Activated CD8-positive, alpha-beta memory T cell treated with anti-CD3 and anti-CD28 coated beads for 48 hours (primary cell): ENCODE results near the gene BRINP3.

Experiments
- DNase-seq, 3 experiments: peaks; one replicate each; pipeline ENCODE4 v3.0.0-alpha.2; 2020; ENCODE audit warnings: low read depth in 2 of 3, low spot score in 2 of 3

Gene BRINP3

DNA sequence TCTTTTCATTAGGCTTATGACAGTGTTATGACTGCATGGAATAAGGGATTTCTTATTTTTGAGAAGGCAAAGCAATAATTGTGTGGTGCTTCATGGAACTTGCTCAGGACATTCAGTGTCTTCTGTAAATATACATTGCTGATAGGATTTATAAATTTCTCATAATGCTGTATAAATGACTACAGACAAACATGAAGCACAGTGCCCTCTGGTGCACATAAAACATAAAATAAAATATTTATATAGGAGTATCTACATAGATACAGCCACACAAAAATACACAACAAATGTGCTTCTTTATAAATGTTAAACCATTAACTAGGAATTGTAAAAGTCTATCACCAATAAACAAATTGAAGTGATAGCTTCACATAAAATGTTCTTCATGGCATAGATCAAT lies 24.1 kb downstream of the BRINP3 start:
- no peak for DNase-seq

DNA sequence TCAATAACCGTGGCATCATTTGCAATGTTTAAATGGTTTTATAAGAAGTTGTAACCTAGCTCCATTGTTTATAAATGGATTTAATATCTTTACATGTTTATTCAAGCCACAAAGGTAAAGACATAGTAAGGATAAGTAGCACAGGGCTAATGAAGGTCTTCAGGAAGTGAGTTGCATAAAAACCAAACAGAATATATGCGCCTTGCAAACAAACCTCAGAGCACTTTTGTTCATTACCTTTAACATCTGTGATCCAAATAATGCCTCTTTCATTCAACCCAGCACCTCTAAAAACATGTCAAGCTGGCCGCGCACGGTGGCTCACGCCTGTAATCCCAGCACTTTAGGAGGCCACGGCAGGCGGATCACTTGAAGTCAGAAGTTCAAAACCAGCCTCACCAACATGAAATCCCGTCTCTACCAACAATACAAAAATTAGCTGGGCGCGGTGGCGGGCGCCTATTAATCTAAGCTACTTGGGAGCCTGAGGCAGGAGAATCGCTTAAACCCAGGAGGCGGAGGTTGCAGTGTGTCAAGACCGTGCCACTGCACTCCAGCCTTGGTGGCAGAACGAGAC lies 25.3 kb downstream of the BRINP3 start:
- DNase-seq = no peak

DNA sequence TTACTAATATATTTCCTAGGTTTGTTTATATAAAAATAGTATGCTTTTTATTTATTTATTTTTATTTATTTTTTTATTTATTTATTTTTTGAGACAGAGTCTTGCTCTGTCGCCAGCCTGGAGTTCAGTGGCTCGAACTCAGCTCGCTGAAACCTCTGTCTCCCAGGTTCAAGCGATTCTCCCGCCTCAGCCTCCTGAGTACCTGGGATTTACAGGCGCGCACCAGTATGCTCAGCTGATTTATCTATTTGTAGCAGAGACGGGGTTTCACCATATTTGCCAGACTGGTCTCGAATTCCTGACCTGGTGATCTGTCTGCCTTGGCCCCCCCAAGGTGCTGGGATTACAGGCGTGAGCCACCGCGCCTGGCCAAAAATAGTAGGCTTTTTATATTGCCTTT lies 33.2 kb downstream of the BRINP3 start:
- no peak for DNase-seq

DNA sequence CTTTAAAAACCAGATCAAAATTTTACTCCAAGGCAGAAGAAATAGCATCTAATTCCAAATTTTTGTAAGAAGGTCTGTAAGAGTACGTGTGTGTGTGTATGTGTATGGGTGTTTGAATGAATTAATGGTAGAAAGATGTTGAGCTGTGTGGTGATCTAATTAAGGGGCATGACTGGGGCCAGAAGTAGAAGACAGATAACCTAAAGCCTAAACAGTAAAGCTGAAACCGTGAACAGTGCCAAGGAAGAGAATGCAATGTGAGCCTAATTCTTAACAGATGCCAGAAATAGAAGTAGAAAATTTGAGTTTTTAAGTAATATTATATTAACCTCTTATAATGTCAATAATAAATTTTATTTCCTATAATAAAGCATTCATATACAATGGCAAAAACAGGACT lies 38.2 kb downstream of the BRINP3 start:
- DNase-seq = no peak

DNA sequence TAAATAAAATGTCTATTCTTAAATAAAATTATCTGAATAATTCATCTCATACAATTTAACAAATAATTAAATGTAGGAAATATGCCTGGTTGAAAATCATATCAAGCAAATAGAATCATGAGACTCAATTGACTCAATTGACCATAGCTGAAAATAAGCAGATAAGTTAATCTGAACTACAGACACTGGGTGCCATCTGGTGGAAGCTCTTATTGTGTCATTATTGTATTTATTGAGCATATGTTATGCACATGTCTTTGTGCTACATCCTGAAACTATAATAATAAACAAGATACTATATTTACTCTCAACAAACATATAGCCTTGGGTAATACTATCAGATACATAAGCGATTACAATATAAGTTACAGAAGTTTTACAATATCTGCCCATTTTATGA lies 41.0 kb downstream of the BRINP3 start:
- no peak for DNase-seq

DNA sequence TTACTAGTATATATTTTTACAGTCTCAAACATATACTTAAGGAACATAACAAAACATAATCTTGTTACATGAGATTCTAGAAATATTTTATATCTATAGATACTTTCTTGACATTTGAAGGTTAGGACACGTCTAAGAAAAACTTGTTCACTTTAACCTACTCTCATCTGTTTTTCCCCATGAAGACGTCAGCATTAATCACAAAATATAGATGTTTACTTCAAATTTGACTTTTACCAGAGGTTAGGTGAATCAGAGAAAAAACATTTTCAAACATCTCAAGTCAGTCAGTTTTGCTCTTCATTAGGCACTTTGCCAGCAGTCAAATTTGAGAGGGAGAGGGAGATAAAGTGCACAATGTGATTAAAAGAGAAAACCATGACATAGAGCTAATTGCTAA lies 47.7 kb downstream of the BRINP3 start:
- no peak for DNase-seq

DNA sequence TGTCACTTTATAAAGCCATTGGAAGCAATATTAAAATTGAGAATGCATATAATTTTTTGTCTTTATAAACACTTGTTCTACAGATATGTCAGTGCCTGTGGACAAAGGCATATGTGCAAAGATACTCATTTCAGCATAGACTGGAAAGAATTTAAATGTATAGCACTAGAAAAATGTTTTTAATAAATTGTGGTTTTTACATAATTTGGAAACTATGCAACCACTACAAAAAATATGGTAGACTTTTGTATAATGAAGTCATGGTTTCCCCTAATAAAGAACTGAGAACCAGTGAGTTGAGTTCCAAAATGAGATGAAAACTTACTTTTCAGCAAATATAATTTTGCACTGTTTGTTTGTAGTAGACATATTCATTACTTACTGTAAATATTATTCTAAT lies 48.5 kb downstream of the BRINP3 start:
- DNase-seq = no peak

DNA sequence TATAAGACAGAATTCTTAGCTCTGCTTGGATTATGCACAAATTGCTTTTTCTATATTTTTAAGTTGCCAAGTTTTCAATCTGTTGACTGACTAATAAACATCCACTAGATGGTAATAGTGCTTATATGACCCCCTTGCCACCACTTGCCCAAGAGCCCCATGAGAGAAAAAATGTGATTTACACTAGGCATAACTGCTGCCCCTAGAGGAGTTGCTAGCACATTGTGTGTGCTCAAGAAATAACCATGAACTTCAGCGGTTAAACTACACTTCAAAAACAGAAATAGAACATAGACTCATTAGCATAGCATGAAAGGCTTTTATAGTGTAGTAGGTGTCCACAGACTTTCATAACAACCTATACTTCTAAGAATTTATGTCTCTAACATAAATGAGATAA lies 61.4 kb downstream of the BRINP3 start:
- DNase-seq = no peak

DNA sequence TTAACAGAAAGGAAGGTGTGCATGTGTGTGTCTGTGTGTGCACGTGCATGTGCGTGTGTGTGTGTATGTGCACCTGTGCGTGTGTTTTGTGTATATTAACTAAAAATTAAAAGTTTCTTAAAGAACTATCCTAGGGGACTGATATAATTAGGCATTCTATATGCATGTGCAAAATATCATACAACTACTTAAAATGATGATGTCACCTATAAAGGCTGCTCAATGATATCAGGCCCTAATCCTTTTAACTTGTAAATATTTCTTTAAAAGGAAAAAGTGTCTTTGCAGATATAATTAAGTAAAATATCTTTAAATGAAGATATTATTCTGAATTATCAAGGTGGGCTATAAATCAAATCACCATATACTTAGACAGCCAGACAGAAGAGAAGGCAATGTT lies 64.5 kb downstream of the BRINP3 start:
- DNase-seq = no peak

DNA sequence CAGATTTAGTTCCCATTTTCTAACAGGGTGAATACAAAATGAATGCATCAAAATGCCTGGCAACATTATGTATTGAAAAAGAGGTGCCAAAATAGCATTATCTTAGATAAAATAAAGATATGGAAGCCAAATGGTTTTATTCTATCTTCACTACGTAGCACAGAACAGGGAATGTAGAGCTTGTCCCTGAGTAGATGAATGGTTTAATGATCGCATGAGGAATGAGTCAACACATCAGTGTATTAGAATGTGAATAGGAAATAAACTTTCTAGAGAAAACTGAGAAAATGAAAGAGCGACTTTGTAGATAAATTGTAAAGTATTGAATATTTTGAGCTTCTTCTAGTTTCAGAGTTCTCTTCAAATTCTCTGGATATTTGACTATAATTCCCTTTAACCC lies 74.3 kb downstream of the BRINP3 start:
- no peak for DNase-seq

DNA sequence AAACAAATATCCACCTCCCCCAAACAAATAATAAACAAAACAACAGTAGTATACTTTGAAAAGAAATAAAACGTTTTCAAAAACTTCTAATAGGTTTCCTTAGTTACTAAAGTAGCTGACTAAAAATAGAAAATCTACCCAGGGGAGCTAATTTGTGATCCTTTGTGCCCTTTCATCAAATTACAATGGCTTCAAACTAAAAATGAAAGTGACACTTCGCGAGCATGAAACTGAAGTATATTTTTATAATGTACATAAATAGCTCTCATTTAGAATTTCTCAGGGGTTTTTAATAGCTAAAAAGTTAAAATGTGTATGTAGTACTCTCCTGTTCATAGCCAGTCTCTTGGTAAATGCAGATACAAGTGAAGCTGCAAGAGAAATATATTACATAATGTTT lies 78.4 kb downstream of the BRINP3 start:
- DNase-seq = no peak

DNA sequence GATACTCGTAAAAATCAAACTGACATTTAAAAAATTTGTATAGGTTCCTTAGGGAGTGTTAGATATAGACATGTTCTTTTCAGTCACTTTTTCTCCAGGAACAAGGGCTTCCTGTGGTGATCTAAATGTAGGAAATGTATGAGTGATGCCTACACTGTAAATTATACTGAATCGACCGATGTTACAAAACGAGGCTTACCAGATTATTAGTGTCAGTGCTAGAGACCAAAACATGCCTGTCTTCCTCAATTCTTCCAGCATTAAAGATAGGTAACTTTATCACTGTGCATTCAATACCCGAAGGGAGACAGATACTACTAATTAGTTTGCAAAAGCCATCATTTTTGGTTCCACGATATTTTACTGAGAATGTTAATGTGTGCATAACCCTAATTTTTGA lies 86.1 kb downstream of the BRINP3 start:
- no peak for DNase-seq

DNA sequence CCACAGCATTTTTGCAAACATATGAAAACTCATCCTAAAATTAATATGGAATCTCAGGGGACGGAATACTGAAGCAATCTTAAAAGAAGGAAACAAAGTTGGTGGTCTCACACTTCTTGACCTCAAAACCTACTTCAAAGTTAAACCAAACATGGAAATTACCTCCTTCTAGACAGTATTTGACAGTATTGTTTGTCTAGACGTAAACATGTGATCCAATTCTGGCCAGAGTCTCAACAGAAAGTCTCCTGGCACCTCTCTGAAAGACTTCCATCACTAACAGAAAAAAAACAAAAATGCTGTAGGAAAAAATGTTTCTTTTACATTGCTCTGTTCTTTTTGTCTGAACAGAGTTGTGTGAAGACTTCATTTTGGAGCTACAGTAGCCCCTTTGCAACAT lies 99.7 kb downstream of the BRINP3 start:
- DNase-seq = no peak

DNA sequence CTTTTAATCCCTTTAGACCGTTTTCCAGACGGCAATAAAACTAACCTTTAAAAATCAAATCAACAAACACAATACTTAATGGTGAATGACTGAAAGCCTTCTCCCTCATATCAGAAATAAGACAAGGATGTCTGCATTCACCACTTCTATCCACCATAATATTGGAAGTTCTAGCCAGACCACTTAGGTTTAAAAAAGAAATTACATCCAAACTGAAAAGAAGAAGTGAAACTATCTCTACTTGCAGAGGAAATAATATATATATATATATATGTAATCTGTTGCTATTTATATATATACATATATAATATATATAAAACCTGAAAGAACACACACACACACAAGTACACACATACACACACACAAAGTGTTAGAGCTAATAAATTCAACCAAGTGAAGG lies 100.4 kb downstream of the BRINP3 start:
- DNase-seq = no peak

DNA sequence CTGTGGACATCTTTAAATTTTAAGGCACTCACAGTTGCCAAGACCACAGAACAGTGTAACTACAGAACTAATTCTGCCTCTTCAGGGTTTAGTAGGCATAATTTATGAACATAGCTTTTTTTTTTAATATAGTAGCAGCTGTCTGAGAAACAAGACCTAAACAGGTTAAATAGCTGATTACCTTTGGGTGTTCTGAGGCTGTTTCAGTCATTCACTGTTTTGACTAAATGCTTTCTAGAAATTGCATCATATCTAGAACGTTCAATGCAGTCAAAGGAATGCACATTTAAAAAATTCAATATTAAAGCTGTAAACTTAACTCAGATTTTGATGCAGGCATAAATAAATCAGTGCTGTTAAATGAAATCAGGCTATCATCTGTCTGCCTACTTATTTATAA lies 101.6 kb downstream of the BRINP3 start:
- no peak for DNase-seq

DNA sequence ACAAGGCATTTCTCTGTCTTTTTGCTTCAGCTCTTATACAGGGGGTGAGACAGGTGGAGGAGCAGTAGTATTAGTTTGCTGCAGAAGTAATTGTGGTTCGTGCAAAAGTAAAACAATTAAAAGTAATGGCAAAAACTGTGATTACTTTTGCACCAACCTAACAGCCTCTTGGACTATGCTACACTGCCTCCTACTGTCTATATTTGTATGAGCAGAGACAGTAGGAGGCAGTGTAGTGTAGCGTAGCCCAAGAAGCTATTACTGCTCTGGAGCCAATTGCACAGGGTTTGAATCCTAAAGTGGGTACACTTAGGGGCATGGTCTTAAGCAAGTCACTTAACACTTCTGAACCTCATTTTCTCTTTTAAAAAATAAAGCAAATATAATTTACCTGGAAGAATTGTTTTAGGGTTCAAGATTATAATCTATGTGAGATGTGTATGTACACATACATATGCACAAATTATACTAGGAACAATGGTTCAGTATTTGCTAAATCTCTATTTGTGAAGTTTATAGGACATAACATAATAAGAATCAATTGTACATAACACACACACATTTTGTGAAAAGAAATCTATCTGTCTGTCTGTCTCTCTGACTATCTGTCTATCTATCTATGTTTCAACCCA lies 103.8 kb downstream of the BRINP3 start:
- DNase-seq = no peak

DNA sequence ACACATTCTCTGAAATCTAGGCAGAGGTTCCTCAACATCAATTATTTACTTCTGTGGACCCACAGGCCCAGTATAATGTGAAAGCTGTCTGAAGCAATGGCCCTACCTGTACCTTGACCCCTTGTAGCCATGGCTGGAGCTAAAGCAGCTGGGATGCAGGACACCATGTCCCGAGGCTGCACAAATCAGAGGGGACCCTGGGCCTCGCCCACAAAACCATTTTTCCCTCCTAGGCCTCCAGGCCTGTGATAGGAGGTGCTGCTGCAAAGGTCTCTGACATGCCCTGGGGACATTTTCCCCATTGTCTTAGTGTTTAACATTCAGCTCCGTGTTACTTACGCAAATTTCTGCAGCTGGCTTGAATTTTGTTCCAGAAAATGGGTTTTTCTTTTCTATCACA lies 110.5 kb downstream of the BRINP3 start:
- no peak for DNase-seq

DNA sequence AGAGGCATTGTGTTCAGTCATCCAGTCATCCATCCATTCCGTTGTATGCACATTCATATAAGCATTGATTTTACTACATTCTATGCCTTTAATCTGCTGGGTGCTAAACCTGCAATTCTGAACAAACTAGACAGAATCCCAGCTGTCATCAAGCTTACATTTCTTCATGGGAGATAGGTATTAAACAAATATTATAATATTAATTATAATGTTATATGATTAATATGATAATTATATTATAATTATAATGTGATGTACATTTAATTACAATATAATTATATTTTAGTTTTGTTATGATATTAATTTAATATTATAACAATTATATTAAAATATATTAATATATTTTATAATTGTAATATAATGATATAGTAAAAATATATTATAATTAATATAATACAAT lies 112.4 kb downstream of the BRINP3 start:
- DNase-seq = no peak

DNA sequence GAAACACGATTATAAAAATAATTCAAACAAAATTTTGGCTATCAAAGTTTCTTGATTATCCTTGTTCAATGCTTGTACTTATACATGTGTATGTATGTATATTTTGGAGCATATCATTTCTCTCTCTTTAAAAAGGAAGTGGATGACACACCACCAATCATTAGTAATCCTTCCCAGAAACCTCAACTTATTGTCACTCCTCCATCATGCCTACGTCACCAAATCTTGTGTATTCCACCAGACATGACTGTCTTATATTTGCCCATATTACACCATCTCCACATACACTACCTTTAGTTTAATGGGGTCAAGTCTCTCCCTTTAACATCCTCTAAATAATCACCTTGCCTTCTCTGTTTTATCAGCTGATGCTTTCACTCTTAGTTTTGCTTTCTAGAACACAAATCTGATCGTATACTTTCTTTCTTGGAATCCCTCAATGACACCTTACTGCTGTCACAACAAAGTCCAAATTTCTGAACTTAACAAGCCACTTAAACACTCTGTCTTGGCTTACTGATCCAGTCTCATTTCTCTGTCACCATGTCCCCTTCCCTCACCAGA lies 124.0 kb downstream of the BRINP3 start:
- DNase-seq = no peak

DNA sequence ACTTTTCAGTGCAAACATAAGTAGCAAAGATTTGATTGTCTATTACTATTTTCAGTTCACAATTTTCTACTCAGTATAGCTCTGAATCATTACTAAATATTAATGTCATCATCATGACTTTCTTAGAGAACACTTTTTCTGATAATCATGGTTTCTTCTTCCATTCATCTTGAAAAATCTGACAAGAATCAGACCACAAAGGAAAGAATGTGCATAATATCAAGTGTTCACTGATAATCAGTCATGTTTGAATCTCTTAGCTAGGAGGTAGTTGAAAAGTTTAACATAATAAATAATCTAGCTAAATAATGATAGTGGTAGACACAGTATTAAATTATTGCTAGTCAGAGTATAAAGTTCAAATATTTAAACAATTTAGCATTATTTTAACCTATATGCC lies 133.2 kb downstream of the BRINP3 start:
- DNase-seq = no peak

DNA sequence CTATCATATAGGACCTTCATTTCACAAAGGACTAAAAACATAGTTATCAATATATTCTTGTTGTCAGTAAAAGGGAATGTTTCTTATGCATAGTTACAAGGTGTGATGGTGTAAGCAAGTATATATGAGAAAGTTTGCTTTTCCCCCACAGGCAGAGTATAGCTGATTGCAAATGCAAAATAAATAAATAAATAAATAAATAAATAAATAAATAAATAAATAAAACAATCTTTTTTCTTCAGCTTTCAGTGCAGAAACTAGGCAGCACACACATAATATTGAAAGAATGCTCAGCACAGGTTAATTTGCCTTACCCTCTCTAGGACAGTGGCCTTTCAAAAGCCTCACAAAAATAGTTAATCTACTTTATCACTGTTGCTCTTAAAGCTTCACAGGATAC lies 138.8 kb downstream of the BRINP3 start:
- no peak for DNase-seq

DNA sequence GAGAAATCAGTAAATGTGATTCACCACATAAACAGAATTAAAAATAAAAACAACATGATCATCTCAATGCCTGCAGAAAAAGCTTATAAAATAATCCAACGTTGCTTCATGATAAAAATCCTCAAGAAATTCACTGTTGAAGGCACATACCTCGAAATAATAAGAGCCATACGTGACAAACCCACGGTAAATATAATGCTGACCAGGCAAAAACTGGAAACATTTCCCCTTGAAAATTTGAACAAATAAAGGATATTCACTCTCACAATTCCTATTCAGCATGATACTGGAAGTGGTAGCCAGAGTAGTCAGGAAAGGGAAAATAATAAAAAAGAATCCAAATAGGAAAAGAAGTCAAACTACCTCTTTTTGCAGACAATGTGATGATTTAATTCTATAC lies 148.8 kb downstream of the BRINP3 start:
- DNase-seq = no peak

DNA sequence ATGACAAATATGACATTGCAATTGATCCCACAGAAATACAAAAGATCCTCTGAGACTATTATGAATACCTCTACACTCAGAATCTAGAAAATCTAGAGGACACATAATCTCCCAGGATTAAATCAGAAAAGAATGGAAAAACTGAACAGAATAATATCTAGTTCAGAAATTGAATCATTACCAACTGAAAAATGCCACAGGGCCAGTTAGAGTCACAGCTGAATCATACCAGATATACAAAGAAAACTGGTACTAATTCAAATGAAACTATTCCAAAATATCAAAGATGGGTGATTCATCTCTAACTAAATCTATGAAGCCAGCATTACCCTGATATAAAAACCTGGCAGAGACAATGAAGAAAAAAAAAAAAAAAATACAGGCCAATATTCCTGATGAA lies 149.3 kb downstream of the BRINP3 start:
- DNase-seq = no peak
